HEK293 (cell line): ENCODE results near the gene PMM1.

Source experiments
- CTCF ChIA-PET: fragments of 350-600 bp; formaldehyde crosslinking; extraction: SDS; loops from one replicate; lab custom pipeline; 2021; ENCODE audit warnings: antibody characterized with exemption; lab: Yijun Ruan, JAX
- POLR2A ChIA-PET: fragments of 300-600 bp; formaldehyde crosslinking; extraction: SDS; loops from one replicate; lab custom pipeline; 2020; ENCODE audit warnings: antibody characterized with exemption, inconsistent platforms; lab: Yijun Ruan, JAX
- H3K27ac ChIP-seq: fragments of 200-500 bp; sonication (Bioruptor generic); 2 replicates; pipeline ENCODE4 v1.5.1; 2014; ENCODE audit warnings: low read depth, low read length, control low read depth, inconsistent platforms; ENCODE audit errors: extremely low read depth
- H3K36me3 ChIP-seq, 2 experiments: fragments of 200-500 bp in 1 of 2; sonication (Bioruptor generic) in 1 of 2; 1 replicate in 1 of 2; 2 replicates in 1 of 2; pipeline ENCODE4 v1.5.1; 2014 to 2017; ENCODE audit warnings: inconsistent platforms in 2 of 2, low read length in 2 of 2; ENCODE audit not compliant: control insufficient read depth in 2 of 2, insufficient read depth in 1 of 2
- H3K4me1 ChIP-seq: fragments of 200-500 bp; sonication (Bioruptor generic); 2 replicates; pipeline ENCODE4 v1.5.1; 2014; ENCODE audit warnings: mild to moderate bottlenecking, low read length, inconsistent platforms; ENCODE audit not compliant: control insufficient read depth, insufficient read depth
- H3K4me3 ChIP-seq: 2 replicates; pipeline ENCODE4 v1.5.1; 2011; ENCODE audit warnings: low read depth, mild to moderate bottlenecking, control low read depth, low read length, moderate library complexity
- H3K9me3 ChIP-seq: fragments of 200-500 bp; sonication (Bioruptor generic); 2 replicates; pipeline ENCODE4 v1.5.1; 2014; ENCODE audit warnings: low read depth, low read length, inconsistent platforms; ENCODE audit not compliant: control insufficient read depth, insufficient read depth
- EGR2 ChIP-seq: fragments of 450-650 bp; formaldehyde crosslinking; IDR thresholded peaks from 2 replicates; pipeline ENCODE4 v1.5.1; 2016; ENCODE audit warnings: low read depth, missing biosample characterization, missing genetic modification characterization
- HIC1 ChIP-seq: fragments of 450-650 bp; formaldehyde crosslinking; IDR thresholded peaks from 2 replicates; pipeline ENCODE4 v1.5.1; 2016; ENCODE audit warnings: missing biosample characterization, missing genetic modification characterization
- KLF7 ChIP-seq: fragments of 450-650 bp; formaldehyde crosslinking; IDR thresholded peaks from 2 replicates; pipeline ENCODE4 v1.5.1; 2016; ENCODE audit warnings: missing biosample characterization, missing genetic modification characterization, borderline replicate concordance
- OVOL3 ChIP-seq: fragments of 450-650 bp; formaldehyde crosslinking; IDR thresholded peaks from 2 replicates; pipeline ENCODE4 v1.5.1; 2016; ENCODE audit warnings: missing biosample characterization, missing genetic modification characterization
- PRDM4 ChIP-seq: fragments of 450-650 bp; formaldehyde crosslinking; IDR thresholded peaks from 2 replicates; pipeline ENCODE4 v1.5.1; 2017; ENCODE audit warnings: missing biosample characterization, missing genetic modification characterization
- REPIN1 ChIP-seq: fragments of 450-650 bp; formaldehyde crosslinking; IDR thresholded peaks from 2 replicates; pipeline ENCODE4 v1.5.1; 2017; ENCODE audit warnings: missing biosample characterization, missing genetic modification characterization, low read depth
- TSHZ1 ChIP-seq: fragments of 450-650 bp; formaldehyde crosslinking; IDR thresholded peaks from 2 replicates; pipeline ENCODE4 v1.5.1; 2016; ENCODE audit warnings: missing biosample characterization, missing genetic modification characterization, borderline replicate concordance
- ZNF10 ChIP-seq: fragments of 450-650 bp; formaldehyde crosslinking; IDR thresholded peaks from 2 replicates; pipeline ENCODE4 v1.5.1; 2017; ENCODE audit warnings: missing biosample characterization, missing genetic modification characterization
- ZNF175 ChIP-seq: fragments of 450-650 bp; formaldehyde crosslinking; IDR thresholded peaks from 2 replicates; pipeline ENCODE4 v1.5.1; 2016; ENCODE audit warnings: missing biosample characterization, missing genetic modification characterization
- ZNF394 ChIP-seq: fragments of 450-650 bp; formaldehyde crosslinking; IDR thresholded peaks from 2 replicates; pipeline ENCODE4 v1.5.1; 2016; ENCODE audit warnings: missing biosample characterization, missing genetic modification characterization, mild to moderate bottlenecking, moderate library complexity, borderline replicate concordance
- ZNF549 ChIP-seq: fragments of 450-650 bp; IDR thresholded peaks from 2 replicates; pipeline ENCODE4 v1.5.1; 2018; ENCODE audit warnings: missing biosample characterization, missing genetic modification characterization, mild to moderate bottlenecking, inconsistent platforms, moderate library complexity

Gene PMM1

GRCh38 chr22:41612603-41613306 lies 23.1 kb upstream of the PMM1 start:
- no peaks in the 10 kb centered on the region; the same call in 1 of the 2 replicates for H3K4me1 ChIP-seq
- H3K27ac ChIP-seq: 0 out of 2 replicates have a peak overlapping the region, but pooled peaks have one; percentile 16
- no peaks in the 10 kb centered on the region for H3K9me3 ChIP-seq
- H3K36me3 ChIP-seq: peaks cover 7 to 14% of the 10 kb centered on the region in 2 experiments; a peak in 2 of 3 replicates
- CTCF ChIA-PET: interaction anchor here (0.7 to 1.2 kb wide), 4 partner anchors 13 to 69 kb away, joined by 3 to 7 read pairs (median 4); partner anchors contain the start of genes PMM1 and POLR3H
- TF ChIP-seq PRDM4 (tag by site-specific recombination): no peak
- 0 out of 2 replicates have a peak, but pooled peaks have one; percentile 21 for TF ChIP-seq EGR2 (tag by site-specific recombination)
- POLR2A ChIA-PET: interaction anchor here (0.6 to 3.0 kb wide), 3 partner anchors 9 to 186 kb away, joined by 3 to 16 read pairs (median 7); partner anchors contain the start of genes DESI1, PMM1 and XRCC6
- H3K4me3 ChIP-seq: no peak overlapping the region

GRCh38 chr22:41608386-41608785 lies 18.7 kb upstream of the PMM1 start:
- peaks cover 18 to 53% of the 10 kb centered on the region in 2 experiments for H3K36me3 ChIP-seq
- H3K4me1 ChIP-seq: no peaks in the 10 kb centered on the region
- H3K27ac ChIP-seq: no peak overlapping the region
- no peaks in the 10 kb centered on the region for H3K9me3 ChIP-seq
- POLR2A ChIA-PET: interaction anchor here (1.2 to 2.0 kb wide), 2 partner anchors 12 to 19 kb away, joined by 8 to 10 read pairs; partner anchors contain the start of genes DESI1, PMM1 and XRCC6
- TF ChIP-seq TSHZ1 (tag by site-specific recombination): no peak
- TF ChIP-seq OVOL3: no peak
- no peak for TF ChIP-seq ZNF549 (tag by site-specific recombination)
- no peak for TF ChIP-seq ZNF10 (tag by site-specific recombination)
- no peak for TF ChIP-seq ZNF175 (tag by site-specific recombination)
- no peak for TF ChIP-seq HIC1 (tag by site-specific recombination)
- TF ChIP-seq REPIN1 (tag by site-specific recombination): no peak
- CTCF ChIA-PET: interaction anchor here (0.6 to 3.4 kb wide), 3 partner anchors 11 to 27 kb away, joined by 3 to 31 read pairs (median 5); partner anchors contain the start of gene PMM1
- H3K4me3 ChIP-seq: no peak overlapping the region

- no peaks in the 10 kb centered on the region for H3K9me3 ChIP-seq
- H3K4me3 ChIP-seq: no peak overlapping the region
- H3K4me1 ChIP-seq: no peaks in the 10 kb centered on the region
- peaks cover 24 to 87% of the 10 kb centered on the region in 2 experiments for H3K36me3 ChIP-seq
- no peak for TF ChIP-seq KLF7 (tag by site-specific recombination)
- TF ChIP-seq ZNF394: no peak
- ChIA-PET POLR2A (interaction anchor here (0.6 to 1.6 kb wide), 5 partner anchors 13 to 66 kb away, joined by 3 to 16 read pairs (median 4); partner anchors contain the start of genes DESI1, PMM1 and XRCC6), CTCF (interaction anchor here (0.6 to 1.4 kb wide), 3 partner anchors 13 to 681 kb away, joined by 3 to 9 read pairs (median 3); partner anchors contain the start of gene PMM1)
- no peak overlapping the region for H3K27ac ChIP-seq
Observed at GRCh38 chr22:41603873-41604332, 14.3 kb upstream of the PMM1 start.
